CD4-positive, alpha-beta T cell treated with Interleukin-15 for 1 hour (primary cell): ENCODE measurements around the gene RIPK3.
"Not testable (repeated sequence)": the region's sequence is repeated elsewhere in the genome, so short reads cannot be mapped to it uniquely, and the experiment has no call there.

Experiments
- DNase-seq: peaks from one replicate; pipeline ENCODE4 v3.0.0-alpha.2; 2020

Gene RIPK3

GRCh38 chr14:24369463-24369862 lies 29.7 kb upstream of the RIPK3 start:
- DNase-seq, result no peak

GRCh38 chr14:24368562-24369252 lies 28.9 kb upstream of the RIPK3 start:
- peak; percentile 65 for DNase-seq

DNA sequence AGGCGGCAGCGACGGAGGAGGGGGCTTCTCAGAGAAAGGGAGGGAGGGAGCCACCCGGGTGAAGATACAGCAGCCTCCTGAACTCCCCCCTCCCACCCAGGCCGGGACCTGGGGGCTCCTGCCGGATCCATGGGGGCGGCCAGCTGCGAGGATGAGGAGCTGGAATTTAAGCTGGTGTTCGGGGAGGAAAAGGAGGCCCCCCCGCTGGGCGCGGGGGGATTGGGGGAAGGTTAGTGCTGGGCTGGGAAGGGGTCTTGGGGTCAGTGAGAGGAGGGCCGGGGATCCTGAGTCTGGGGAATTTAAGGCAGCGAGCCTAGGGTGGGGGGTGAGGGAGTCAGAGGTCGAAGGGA lies 28.4 kb upstream of the RIPK3 start:
- DNase-seq, result no peak

DNA sequence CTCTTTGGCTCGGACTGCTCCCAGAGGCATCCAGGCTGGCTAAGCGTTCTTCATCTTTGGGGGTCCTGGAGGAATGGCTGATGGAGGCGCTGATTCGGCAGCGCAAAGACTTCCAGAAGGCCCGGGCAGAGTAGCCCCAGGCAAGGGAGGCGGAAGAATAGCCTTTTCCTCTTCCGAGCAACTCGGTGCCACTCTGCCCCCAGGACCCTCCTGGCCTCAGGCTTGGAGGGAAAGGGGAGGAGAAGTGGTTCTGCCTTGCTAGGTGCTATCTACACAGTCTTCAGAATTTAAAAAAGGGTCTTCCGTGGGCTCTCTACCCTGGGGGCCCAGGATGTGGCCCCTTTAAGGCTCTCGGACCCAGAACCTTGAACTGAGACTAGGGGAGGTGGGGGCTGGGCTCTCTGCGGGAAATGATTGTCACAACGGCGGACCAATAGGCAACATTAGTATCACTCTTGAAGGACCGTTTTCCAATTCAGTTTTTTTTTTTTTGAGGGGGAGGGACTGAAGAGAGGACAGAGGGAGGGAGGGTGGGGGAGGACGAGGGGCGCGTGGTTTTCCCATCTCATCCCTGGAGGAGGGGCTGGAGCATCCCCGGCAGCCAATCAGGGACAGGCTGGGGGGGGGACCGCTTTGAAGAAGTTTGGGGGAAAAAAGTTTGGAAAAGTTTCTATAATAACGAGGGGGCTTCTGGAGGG lies 27.9 kb upstream of the RIPK3 start, which contains the start of gene NFATC4:
TSS of gene NFATC4 (plus strand) at position 671 of the 698 bp plus-strand sequence. CDS start 157 bp downstream, outside the sequence.
- no peak for DNase-seq

DNA sequence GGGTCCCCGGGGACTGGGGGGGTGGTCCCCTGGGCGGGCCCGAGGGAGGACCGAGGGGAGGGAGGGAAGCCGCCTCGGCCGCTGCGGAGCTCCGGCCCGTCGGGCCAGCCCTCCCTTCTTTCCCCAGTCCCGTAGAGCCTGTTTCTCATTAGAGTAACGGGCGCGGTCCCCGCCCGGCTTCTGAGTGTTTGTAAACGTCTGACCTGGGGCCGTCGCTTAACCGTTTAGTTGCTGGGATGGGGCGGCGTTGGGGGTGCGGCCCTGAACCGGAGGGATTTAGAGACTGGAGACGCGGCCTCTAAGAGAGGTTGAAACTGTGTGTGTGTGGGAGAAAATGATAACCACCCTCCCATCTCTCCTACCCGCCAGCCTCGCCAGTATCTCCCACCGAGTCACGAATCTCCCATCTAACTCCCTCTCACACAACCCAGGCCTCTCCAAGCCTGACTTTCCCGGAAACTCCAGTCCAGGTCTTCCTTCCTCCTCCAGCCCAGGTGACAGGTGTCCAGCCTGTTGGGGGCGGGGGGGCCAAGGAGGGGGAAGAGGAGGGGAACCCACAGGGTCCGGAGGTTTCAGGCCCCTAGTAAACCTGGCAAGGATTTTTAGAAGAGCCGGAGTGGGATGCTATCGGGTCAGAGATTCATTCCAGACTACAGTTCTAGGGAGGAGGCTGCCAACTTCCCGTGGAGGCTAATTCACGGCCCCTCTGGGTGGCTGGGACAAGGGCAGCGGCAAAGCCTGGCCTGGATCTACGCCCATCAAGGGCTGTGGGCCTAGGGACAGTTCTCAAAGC lies 27.1 kb upstream of the RIPK3 start:
- peak; percentile 83 for DNase-seq

DNA sequence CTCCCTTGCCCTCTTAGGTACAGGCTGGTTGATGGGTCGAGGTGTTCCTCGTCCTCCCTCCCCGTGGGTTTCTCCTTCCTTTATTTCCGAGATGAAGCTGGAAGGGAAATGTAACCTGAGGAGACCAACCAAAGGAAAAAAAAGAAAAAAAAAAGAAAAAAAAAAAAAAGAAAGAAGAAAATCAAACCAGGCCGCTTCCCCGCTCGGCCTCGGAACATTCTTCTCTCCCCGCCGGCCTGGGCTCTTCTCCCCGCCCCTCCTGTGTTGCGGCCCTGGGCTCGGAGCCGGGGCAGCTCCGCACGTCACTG lies 26.6 kb upstream of the RIPK3 start:
- no peak for DNase-seq

- DNase-seq, result peak; percentile 81
Observed at GRCh38 chr14:24365600-24366412, 26.0 kb upstream of the RIPK3 start.

GRCh38 chr14:24364841-24365240 lies 25.1 kb upstream of the RIPK3 start:
- no peak for DNase-seq

- no peak for DNase-seq
Observed at GRCh38 chr14:24363401-24363800, 23.6 kb upstream of the RIPK3 start.

GRCh38 chr14:24362241-24362960 lies 22.6 kb upstream of the RIPK3 start:
- DNase-seq, result no peak

DNA sequence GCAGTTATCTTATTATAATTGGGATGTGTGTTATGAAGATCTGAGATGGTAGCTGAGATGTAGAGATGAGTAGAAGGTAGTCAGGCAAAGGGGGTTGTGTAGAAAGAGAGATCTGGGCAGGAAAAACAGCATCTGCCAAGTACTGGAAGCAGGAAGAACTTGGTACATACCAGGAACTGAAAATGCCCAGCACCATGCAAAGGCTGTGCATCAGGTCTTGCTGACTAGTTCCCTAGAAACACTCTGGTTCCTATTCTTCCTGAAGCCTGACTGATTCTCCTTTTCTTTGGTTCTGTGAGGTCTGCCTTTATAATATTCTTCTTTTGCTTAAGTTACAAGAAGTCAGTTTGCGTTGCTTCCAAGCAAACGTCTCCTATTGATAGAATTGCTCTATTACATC lies 21.5 kb upstream of the RIPK3 start:
- DNase-seq, result no peak

DNA sequence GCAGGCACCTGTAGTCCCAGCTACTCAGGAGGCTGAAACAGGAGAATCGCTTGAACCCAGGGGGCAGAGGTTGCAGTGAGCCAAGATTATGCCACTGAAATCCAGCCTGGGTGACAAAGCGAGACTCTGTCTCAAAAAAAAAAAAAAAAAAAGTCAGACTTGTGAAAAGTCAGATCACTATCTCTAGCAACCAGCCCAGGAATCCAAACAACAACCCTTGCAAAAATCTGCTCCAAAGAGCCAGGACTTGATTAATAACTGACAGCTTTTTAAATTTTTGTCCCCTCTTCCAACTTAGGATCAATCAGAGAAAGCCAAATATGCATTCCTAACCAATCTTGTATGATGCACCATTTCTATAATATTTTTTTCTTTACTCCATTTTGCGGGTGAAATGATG lies 20.5 kb upstream of the RIPK3 start:
- no peak for DNase-seq

- DNase-seq, result no peak
Observed at GRCh38 chr14:24356208-24356607, 16.4 kb upstream of the RIPK3 start.

GRCh38 chr14:24355009-24355408 lies 15.2 kb upstream of the RIPK3 start:
- no peak for DNase-seq

- DNase-seq, result not testable (repeated sequence)
Observed at GRCh38 chr14:24354482-24354825, 14.7 kb upstream of the RIPK3 start.

DNA sequence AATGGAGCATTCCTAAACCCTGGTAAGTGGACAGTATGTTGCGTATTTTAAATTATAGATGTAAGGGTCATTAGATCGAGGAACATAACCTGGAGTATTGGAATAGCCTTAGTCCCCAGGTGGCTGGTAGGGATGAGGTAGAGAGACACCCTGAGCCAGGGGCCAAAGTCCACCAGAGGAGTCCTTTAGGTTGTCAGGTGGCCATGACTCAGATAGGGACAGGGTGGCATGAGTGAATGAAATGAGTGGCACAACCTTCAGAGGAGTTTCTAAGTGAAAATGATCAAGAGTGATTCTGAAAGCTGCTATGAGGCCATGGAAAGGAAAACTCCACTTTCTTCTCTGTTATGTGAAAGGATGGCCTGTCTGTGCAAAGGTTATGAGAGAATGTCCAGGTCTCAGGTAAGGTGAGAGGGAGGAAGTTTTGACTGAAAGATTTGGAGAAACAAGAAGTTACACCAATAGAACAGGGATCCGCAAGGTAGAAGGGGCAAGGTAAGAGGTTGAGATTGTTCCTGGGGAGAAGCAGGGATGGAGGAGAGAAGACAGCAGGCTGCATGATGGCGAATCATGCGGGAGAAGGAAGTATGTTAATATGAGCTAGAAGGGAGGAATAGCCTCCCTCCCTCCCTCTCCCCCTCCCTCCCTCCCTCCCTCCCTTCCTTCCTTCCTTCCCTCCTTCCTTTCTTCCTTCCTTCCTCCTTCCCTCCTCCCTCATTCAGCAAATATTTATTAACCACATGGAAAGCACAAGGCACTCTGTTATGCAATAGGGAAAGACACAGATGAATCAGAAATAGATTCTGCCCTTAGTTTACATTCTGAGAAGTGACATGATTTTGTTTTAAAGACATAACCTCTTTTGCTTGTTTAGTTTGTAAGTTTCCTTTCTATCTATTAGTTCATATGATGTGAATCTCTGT lies 14.0 kb upstream of the RIPK3 start:
- no peak for DNase-seq

- DNase-seq, result no peak
Observed at GRCh38 chr14:24351517-24351916, 11.7 kb upstream of the RIPK3 start.

DNA sequence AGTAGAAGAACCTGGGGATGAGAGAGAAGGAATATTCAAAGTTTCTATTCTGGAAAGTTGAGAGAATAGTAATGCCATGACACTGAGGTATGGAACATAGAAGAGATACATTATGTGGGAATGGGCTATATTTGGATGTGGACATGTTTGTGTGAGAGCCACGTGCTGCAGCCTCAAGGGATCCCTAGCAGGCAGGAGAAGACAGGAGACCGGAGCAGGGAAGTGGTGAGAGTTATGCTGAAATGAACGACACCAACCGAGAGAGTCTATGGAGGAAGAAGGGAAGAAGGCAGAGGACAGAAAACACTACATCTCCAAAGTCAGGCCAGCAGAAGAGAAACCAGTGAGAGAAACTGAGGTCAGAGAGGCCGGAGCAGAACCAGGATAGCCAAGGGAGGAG lies 10.0 kb upstream of the RIPK3 start:
- DNase-seq, result no peak

DNA sequence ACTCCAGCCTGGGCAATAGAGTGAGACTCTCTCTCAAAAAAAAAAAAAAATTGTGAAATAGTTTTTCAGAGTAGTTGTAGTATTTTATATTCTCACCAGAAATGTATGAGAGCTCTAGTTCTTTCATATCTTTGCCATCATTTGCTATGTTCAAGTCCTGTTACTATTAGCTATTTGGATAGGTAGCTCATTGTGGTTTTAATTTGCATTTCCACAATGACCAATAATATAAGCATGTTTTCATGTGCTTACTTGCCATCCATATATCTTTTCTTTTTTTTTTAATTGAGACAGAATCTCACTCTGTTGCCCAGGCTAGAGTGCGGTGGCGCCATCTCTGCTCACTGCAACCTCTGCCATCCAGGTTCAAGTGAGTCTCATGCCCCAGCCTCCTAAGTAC lies 8.4 kb upstream of the RIPK3 start:
- DNase-seq, result no peak

GRCh38 chr14:24347134-24347533 lies 7.3 kb upstream of the RIPK3 start:
- DNase-seq, result no peak
